Vein endothelial cell (primary cell): Measurements from ENCODE around the gene LRRC25. TPM values are rescaled to one million over a fixed set of nuclear protein-coding genes. Genes with fewer than 3 reads are reported as not detected.
A peak's percentile ranks its signal among the peaks of the same experiment; 100 is the strongest.

Source experiments
- small RNA-seq: library from RNA; depleted of rRNA; stranded (forward); fragments of <200 nt; gene quantifications from one replicate; pipeline ENCODE3, GENCODE V24; 2012
- total RNA-seq: library from RNA; depleted of rRNA; stranded (reverse); fragments of >200 nt; gene quantifications from 2 replicates; pipeline ENCODE4 v1.2.3, GENCODE V29; 2012

The LRRC25 gene
- not detected in 2 replicates for total RNA-seq

DNA sequence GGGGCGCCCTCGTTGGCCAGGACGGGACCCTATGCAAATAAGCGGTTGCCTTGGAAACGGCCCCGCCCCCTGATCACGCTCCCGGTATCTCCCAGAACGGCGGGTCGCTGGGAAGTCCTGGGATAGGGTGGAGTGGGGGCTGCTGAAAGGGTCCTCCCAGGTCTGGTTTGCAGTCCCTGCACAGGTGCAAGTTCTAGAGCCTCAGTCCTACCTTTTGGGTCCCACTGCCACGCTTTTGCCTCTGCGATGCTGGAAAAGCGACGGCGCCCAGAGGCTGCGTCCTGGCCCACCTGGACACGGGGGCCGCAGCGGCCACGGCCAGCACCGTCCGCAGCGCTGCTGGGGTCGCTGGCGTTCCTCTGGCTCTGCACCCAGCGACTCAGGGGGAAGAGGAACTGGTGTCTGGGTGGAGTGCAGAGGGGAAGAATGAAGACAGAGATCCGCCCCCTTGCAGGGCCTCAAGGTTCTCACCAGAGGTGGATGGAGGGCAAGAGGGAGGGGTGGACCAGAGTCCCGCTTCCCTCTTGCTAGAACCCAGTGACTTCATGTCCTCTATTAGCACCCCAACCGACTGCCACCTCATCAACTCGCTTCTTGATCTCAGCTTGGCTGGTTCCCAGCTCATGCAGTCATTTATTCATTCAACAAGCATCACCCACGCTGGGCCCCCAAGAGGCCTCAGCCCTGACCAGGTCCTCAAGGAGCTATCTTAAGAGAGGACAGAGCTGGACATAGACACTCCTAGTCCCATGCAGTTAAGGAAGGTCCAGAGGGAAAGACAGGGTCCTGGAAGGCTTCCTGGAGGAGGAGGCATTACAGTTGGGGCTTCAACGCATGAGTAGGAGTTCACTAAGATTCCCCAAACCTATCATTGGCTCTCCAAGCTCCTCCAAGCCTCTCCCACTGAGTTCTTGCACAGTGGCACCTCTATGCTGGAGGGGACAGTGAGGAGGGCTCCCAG is at the start of gene LRRC25:
Gene LRRC25, minus strand, starts transcription at position 381 of the 961 bp plus-strand sequence. CDS start 659 bp downstream, outside the sequence.

DNA sequence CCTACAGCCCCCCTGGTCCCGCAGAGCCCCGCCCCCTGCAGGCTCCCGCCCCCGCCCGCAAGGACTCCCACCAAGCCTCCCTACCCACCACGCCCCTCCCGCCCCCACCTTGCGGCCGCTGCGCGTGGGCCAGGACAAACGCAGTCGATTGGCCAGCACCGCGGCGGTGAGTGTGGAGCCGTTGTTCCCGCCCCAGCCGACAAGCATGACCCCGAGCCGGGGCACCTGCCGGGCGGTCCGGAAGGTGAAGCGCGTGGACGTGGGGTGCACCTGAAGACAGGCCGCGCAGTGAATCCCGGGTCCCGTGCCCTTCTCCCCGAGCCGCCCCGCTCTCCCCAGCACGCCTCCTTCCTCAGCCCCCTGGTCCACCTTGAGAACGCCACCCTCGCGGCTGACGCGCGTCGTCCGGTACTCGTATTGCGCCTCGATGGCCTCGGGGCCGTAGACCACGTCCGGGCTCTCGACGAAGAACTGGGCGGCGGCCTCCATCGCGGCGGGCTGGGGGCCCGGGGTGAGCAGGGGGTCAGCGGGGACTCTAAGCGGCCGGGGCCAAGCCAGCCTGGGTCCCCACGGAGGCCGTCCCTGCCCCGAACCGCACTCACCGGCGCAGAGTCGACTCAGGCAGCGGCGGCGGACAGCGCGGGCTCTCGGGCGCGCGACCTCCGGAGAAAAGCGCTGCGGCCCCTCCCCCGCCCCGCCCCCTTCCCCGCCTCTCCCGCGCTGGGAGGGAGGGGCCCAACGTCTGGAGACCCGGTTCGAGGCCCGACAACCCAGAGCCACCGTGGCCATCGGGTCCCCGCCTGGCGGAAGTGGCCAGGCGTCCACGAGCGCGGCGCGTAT is 40.3 kb upstream of the LRRC25 start, which contains the start of gene ISYNA1:
Gene ISYNA1, minus strand, starts transcription at position 643 of the 840 bp plus-strand sequence. Its CDS starts 154 bp downstream, at position 489.

DNA sequence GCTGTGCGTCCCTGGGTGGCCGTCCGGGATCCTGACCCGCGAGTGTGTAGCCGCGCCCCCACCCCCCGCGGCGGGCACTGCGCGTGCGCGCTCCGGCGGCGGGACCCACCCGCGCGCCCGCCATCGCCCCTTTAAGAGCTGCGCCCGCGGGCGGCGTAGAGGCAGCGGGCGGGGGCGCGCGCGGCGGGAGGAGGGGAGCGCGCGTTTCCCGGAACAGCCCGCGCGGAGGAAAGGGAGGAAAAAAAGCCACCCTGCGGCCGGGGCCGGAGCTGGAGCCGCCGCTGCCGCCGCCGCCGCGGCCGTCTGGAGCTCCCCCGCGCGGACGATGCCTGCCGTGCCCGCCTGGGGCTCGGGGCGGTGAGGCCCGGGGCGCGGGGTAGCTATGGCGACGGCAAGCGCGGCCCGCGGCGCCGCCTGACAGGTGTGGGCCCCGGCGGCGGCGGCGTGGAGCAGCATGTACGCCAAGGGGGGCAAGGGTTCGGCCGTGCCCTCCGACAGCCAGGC is 21.8 kb upstream of the LRRC25 start, which contains the start of gene SSBP4:
Gene SSBP4, plus strand, starts transcription at position 204 of the 504 bp plus-strand sequence. Its CDS starts 251 bp downstream, at position 455.

DNA sequence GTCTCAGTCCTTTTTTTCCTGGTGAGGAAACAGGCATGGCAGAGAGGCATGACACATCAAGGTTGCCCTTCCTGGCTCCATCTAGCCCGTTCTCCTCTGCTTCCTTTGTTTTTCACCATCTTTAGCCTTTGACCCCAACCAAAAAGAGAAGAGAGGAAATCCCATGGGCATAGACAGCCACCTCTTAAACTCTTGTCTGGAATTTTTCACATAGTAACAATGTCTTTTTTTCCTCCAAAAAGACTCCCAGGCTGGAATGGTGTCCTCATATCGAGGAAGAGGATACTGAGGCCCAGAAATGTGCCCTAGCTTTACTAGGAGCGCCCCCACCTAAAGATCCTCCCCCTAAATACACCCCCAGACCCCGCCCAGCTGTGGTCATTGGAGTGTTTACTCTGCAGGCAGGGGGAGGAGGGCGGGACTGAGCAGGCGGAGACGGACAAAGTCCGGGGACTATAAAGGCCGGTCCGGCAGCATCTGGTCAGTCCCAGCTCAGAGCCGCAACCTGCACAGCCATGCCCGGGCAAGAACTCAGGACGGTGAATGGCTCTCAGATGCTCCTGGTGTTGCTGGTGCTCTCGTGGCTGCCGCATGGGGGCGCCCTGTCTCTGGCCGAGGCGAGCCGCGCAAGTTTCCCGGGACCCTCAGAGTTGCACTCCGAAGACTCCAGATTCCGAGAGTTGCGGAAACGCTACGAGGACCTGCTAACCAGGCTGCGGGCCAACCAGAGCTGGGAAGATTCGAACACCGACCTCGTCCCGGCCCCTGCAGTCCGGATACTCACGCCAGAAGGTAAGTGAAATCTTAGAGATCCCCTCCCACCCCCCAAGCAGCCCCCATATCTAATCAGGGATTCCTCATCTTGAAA is 11.5 kb downstream of the LRRC25 start, which contains the start of gene GDF15:
Gene GDF15, plus strand, starts transcription at position 484 of the 868 bp plus-strand sequence. Its CDS starts 32 bp downstream, at position 516.

Small RNA genes lying within 50 kb of the gene (small RNA-seq; reads per million reads assigned to genes)
- 0.93 reads per million, percentile 56 among the genes with 10 or more reads in this experiment for gene MIR3189

Other genes starting within 250 kb of the LRRC25 start
- 10.8 and 11.1 TPM in 2 replicates for gene PIK3R2, start 244.5 kb downstream of the LRRC25 start, total RNA-seq
- gene IFI30, start 223.8 kb downstream of the LRRC25 start, total RNA-seq = 0.48 TPM in 1 of 2 replicates, not detected in the other
- gene MPV17L2, start 204.4 kb downstream of the LRRC25 start, total RNA-seq = 12.1 and 12.7 TPM in 2 replicates
- 0.65 and 0.67 TPM in 2 replicates for gene RAB3A, start 193.6 kb downstream of the LRRC25 start, total RNA-seq
- 0.33 TPM in 1 of 2 replicates, not detected in the other for gene PDE4C, start 171.2 kb downstream of the LRRC25 start, total RNA-seq
- gene IQCN, start 123.2 kb downstream of the LRRC25 start, total RNA-seq = 0.29 and 0.33 TPM in 2 replicates
- gene JUND, start 116.0 kb downstream of the LRRC25 start, total RNA-seq = 91.6 and 136 TPM in 2 replicates
- gene LSM4, start 74.5 kb downstream of the LRRC25 start, total RNA-seq = 120 and 135 TPM in 2 replicates
- 19.3 and 21.9 TPM in 2 replicates for gene PGPEP1, start 57.0 kb downstream of the LRRC25 start, total RNA-seq
- 87.0 and 159 TPM in 2 replicates for gene GDF15, start 11.5 kb downstream of the LRRC25 start, total RNA-seq
- gene SSBP4, start 21.8 kb upstream of the LRRC25 start, total RNA-seq = 93.7 and 138 TPM in 2 replicates
- 26.7 and 47.4 TPM in 2 replicates for gene ISYNA1, start 40.5 kb upstream of the LRRC25 start, total RNA-seq
- gene ELL, start 124.4 kb upstream of the LRRC25 start, total RNA-seq = 18.0 and 19.9 TPM in 2 replicates
- 150 and 249 TPM in 2 replicates for gene FKBP8, start 146.0 kb upstream of the LRRC25 start, total RNA-seq
- 123 and 137 TPM in 2 replicates for gene KXD1, start 160.2 kb upstream of the LRRC25 start, total RNA-seq
- gene UBA52, start 174.2 kb upstream of the LRRC25 start, total RNA-seq = 813 and 914 TPM in 2 replicates
- 53.1 and 59.8 TPM in 2 replicates for gene REX1BD, start 191.2 kb upstream of the LRRC25 start, total RNA-seq
- gene CRLF1, start 209.2 kb upstream of the LRRC25 start, total RNA-seq = 0.48 and 0.98 TPM in 2 replicates
- under 0.01 and 0.10 TPM in 2 replicates for gene TMEM59L, start 215.2 kb upstream of the LRRC25 start, total RNA-seq
- gene KLHL26, start 239.4 kb upstream of the LRRC25 start, total RNA-seq = 3.2 and 5.2 TPM in 2 replicates